Loucy (cell line): ENCODE measurements around the gene FHAD1.

ENCODE experiments used
- CTCF ChIP-seq: fragments of 200-600 bp; sonication (generic); conservative IDR thresholded peaks from 2 replicates; pipeline ENCODE4 v1.5.1; 2014; ENCODE audit warnings: mild to moderate bottlenecking, antibody characterized with exemption, low read length
- EZH2phosphoT487 ChIP-seq: fragments of 200-600 bp; IDR thresholded peaks from 2 replicates; pipeline ENCODE4 v1.6.1; 2018; ENCODE audit warnings: antibody characterized with exemption, mild to moderate bottlenecking, moderate library complexity, borderline replicate concordance

- TF ChIP-seq CTCF: no peak
- no peak for TF ChIP-seq EZH2phosphoT487
These were observed 41.3 kb upstream of the FHAD1 start for GRCh38 chr1:15205586-15206346.
